ENCODE data around the gene CFD. TPM values are rescaled to one million over a fixed set of nuclear protein-coding genes. Genes with fewer than 3 reads are reported as not detected.

Gene CFD
- total RNA-seq (2021) = 8.0 and 17.1 TPM in 2 replicates
- Bru-seq, nascent RNA = percentile 24 among the genes with signal in this experiment
- BruChase-seq, experiment 1, labeled RNA remaining after a 2-hour chase = percentile 40 among the genes with signal in this experiment
- BruChase-seq, experiment 2, labeled RNA remaining after a 6-hour chase = percentile 41 among the genes with signal in this experiment
- long read RNA-seq, transcript CFD-201 (5 exons, 1,201 nt) = major isoform, 13 of 32 reads
- long read RNA-seq, partial matches to known transcripts = 19 of 32 reads
- long read RNA-seq, other reads (novel, unspliced or antisense) = 0 of 32 reads

GRCh38 chr19:858868-859843 is at the start of gene CFD:
CFD (plus strand) TSS chr19:859664; CDS start chr19:859690, 26 bp downstream.
- ChIA-PET POLR2A (ENCODE audit: unreplicated experiment) (no interaction called here), CTCF (interaction anchor here (0.6 to 0.7 kb wide), 3 partner anchors 11 to 304 kb away, joined by 3 to 5 read pairs (median 5); no protein-coding TSS in a partner anchor)
- no peaks in the 10 kb centered on the region for H3K9me2 ChIP-seq (ENCODE audit: insufficient read depth)
- H3K27ac ChIP-seq = peak within 1 kb of the TSS; percentile 17; the same call in 1 of the 2 replicates
- H3K36me3 ChIP-seq (ENCODE audit: low read depth) = no peaks in the 10 kb centered on the region
- peak; percentile 55 to 83 for DNase-seq
- no peak within 1 kb of the TSS for H2AFZ ChIP-seq
- no peak for TF ChIP-seq EZH2 (IDR thresholded peaks at IDR 0.05; ENCODE audit: low read depth)
- TF ChIP-seq CTCF (conservative IDR thresholded peaks at IDR 0.05) = no peak
- no peaks in the 10 kb centered on the region for H3K79me2 ChIP-seq (ENCODE audit: low read depth)
- intact Hi-C loops (cut with micrococcal nuclease; ENCODE audit: unreplicated experiment) = loop anchor here (10.0 kb wide), 1 partner anchor 126 kb away; the partner anchor contains the start of gene WDR18
- no peaks in the 10 kb centered on the region for H3K27me3 ChIP-seq (ENCODE audit: insufficient read depth, low read depth)
- peaks cover 12% of the 10 kb centered on the region for H3K4me1 ChIP-seq (replicated peaks; ENCODE audit: insufficient read depth)
- BruUV-seq (replicated peaks) = no TSS peak
- peak within 1 kb of the TSS; percentile 28; the same call in 1 of the 2 replicates for H3K4me3 ChIP-seq
- H3F3A ChIP-seq (ENCODE audit: insufficient read depth, low read depth) = peaks cover 34% of the 10 kb centered on the region
- no peaks in the 10 kb centered on the region for H4K20me1 ChIP-seq (ENCODE audit: insufficient read depth)
- no peaks in the 10 kb centered on the region for H3K9me3 ChIP-seq (ENCODE audit: insufficient read depth, low read depth)
- H3K4me2 ChIP-seq = peak within 1 kb of the TSS; percentile 46

GRCh38 chr19:810077-810855 is 49.2 kb upstream of the CFD start:
- BruUV-seq (replicated peaks) = TSS peak; percentile 1
- H4K20me1 ChIP-seq (ENCODE audit: insufficient read depth) = peaks cover 63% of the 10 kb centered on the region

More at GRCh38 chr19:810077-810855, 49.2 kb upstream of the CFD start:
- Histone ChIP-seq H3F3A (ENCODE audit: insufficient read depth, low read depth) (peaks cover 50% of the 10 kb centered on the region), H3K9me3 (ENCODE audit: insufficient read depth, low read depth) (no peaks in the 10 kb centered on the region), H3K4me2 (no peak overlapping the region), H3K27me3 (ENCODE audit: insufficient read depth, low read depth) (no peaks in the 10 kb centered on the region), H3K4me1 (replicated peaks; ENCODE audit: insufficient read depth) (no peaks in the 10 kb centered on the region), H3K4me3 (no peak overlapping the region), H3K36me3 (ENCODE audit: low read depth) (peaks cover 14% of the 10 kb centered on the region), H3K27ac (no peak overlapping the region), H2AFZ (no peak overlapping the region), H3K9me2 (ENCODE audit: insufficient read depth) (no peaks in the 10 kb centered on the region), H3K79me2 (ENCODE audit: low read depth) (peaks cover 38% of the 10 kb centered on the region)
- intact Hi-C loops (cut with micrococcal nuclease; ENCODE audit: unreplicated experiment) = no loop called here
- POLR2A ChIA-PET (ENCODE audit: unreplicated experiment) = no interaction called here
- TF ChIP-seq EZH2 (IDR thresholded peaks at IDR 0.05; ENCODE audit: low read depth) = no peak
- no peak for TF ChIP-seq CTCF (conservative IDR thresholded peaks at IDR 0.05)
- CTCF ChIA-PET = no interaction called here
- no peak for DNase-seq
